Stimulated activated CD8-positive, alpha-beta memory T cell treated with anti-CD3 and anti-CD28 coated beads, Interleukin-12 subunit alpha, Interleukin-12 subunit beta, amount 100 ng/mL, for 1 hour (primary cell): ENCODE measurements around the gene PLA2G4B.

ENCODE experiments used
- DNase-seq: peaks from one replicate; pipeline ENCODE4 v3.0.0-alpha.2; 2020; ENCODE audit warnings: low read depth

PLA2G4B gene

DNA sequence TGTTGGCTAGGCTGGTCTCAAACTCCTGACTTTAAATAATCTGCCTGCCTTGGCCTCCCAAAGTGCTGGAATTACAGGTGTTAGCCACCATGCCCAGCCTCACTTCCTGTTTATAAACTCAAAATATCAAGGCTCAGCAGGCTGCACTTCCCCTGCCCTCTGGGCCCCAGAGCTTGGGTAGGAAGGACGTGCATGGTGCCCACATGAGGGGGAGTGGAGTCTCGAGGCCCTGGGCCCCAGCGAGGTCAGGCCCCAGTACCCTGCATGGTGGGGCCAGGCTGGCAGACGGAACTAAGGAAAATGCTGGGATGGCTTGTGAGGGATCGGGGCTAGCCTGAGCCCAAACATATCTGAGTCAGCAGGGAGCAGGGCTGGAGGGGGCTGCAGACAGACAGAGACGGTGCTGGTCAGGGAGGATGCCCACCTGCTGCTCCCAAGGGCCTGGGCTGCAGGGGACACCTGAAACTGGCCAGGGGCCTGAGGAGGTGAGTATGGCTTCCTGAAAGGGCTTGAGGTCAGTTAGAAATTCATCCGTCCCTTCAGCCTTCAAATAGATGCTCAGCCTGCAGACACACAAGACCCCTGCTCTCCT lies 50.1 kb downstream of the PLA2G4B start:
- no peak for DNase-seq

DNA sequence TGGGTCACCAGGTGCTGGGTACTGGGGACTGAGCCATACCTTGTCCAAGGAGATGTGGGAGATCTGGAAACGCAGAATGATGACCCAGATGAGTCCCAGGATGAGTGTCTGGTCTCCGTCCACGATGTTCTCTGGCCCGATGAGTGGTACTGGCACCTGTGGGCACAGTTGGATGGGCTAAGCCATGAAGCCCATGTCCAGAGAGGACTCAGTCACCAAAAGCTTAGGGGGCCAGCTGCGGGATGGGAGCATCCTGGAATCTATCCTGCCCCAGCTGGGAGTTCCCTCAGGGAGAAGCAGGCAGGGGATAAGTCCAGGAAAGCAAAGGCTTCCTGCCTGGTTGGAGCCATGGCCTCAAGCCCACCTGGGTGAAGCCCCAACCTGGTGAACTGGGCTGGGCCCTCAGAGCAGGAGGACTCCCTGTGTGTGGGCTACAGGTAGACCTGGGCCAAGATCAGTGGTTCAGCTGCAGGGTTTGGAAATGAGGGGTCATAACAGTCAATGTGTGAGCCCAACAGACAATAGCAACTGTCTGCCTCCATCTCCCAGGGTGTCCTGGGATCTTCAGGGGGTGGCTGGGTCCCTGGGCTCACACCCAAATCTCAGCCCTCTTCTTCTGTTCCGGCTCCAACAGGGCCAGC lies 51.5 kb downstream of the PLA2G4B start:
- DNase-seq: no peak

DNA sequence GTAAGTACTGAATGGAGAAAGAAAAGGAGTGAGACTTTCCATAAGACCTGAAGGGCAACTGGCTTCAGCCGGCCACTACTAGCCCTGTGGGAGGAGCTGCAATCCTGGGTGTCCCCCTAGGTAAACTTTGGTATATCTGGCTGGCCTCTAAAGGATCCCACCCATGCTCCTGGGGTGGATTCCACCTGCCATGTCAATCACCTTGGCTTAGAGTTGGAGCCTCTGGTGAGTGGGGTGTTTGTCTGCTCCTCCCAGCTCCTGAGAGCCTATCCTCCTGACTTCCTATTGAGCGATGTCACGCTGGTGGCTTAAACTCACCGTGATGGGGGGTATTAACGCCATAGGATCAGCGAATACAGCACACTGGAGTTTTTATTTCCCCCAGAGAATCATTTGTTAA lies 52.6 kb downstream of the PLA2G4B start:
- DNase-seq: no peak

DNA sequence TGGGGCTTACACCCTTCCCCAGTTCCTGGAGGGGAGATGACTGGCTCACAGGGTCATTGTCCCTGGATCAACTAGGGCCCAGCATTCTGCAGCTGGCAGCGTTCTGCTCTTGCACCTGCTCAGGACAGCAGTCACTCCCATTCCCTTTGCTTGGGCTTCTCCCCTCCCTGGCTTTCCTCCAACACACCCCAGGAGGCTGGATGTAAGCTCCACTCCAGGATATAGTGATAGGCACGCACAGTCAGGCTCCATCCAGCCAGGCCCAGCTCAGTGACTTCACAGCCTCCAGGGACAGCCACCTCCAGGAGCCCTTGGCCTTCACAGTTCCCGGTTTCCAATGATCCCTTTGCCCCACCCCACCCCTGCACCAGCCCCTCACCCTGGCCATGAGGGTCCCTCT lies 53.3 kb downstream of the PLA2G4B start:
- no peak for DNase-seq

DNA sequence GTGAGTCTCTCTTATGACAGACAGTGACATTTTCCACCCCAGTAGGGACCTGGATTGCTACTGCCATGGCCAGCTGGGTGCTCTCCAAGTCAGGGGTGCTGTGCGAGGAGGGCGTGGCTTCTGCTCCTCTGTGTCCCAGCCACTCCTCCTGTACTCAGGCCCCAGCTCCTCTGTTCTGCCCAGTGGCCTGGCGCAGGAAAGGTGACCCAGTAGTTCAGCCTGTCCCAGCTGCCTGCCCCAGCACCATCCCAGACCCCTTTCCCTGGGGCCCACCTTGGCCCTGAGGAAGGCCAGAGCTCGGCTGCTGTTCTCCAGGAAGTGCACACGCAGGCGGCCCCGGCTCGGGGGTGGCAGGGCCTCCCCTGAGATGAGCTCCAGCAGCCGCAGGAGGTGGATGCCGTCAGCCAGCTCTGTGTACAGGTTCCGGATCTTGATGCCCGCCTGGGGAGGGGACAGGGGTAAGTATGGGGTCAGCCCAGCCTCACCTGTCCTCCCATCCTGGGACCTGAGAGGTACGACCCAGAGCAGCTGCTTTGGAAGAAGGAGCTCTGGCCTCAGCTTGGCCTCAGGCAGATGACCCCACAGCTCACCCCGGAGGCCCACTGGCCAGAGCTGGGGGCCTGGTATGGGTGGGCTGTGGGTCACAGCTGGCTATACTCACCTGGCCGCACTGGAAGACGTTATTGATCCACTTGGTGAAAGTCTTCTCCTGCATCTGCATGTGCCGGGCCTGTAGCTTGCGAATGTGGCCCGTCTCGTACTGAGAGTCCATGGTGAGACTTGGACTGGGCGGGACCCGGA lies 54.2 kb downstream of the PLA2G4B start:
- DNase-seq: no peak

DNA sequence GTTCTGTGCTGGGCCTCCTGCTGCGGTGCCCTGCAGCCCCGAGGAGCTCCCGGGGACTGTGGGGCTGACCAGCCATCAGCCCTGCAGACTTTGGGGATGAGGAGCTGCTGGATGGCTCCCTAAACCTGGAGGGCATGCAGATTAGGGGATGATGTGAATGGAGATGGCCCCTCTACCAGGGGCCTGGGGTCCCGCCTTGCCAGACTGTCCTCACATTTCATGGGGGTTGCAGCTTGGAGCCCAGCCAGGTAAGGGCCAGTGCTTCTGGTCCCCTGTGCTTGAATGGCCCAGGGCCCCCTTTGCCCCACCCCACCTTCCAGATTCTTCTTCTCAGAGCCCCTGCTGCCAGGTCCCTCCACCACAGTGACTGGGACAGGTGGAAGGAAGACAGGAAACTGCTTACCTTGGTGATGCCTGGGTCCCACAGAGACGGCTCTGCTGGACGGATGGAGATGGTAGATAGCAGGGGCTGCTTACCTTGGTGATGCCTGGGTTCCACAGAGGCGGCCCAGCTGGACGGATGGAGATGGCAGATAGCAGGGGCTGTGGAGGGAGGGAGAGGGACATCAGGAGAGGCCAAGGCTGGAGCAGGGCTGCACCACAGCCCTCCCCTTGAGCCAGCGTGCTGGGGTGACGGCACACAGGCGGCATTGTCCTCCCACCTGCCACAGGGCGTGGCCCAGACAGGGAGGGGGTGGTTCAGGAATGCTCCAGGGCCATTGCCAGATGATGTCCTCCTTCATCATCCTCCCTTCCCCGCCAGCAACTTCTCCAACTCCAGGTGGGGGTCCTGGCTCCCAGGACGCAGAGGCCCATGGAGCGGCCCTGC lies 55.0 kb downstream of the PLA2G4B start, which contains the start of gene SPTBN5:
TSS of gene SPTBN5 (minus strand) at position 632 of the 829 bp plus-strand sequence. CDS start at position 76, 556 bp downstream.
- DNase-seq: no peak

DNA sequence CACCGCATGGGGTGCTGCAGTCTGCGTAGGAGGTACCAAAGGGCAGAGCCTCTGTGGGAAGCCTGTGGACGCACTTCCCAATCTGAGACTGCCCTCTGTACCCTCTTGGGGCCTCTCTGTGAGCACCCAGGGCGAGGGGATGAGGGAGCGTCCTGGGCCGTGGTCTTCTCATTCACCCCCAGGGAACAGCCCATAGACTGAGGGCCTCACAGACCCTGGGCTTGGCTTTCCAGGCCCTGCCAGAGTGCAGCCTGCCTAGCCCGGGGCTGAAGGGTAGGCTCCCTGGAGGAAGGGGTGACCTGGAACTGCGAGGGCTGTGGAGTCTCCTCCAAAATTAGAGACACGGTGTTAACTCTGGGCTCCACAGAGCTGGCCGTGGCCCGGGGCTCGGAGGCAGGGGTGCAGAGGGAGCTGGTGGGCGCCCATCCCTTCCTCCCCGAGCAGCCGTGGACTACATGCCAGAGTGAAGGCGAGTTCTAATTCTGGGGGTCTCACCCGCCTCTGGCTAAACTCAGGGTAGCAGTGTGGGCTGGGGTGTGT lies 55.7 kb downstream of the PLA2G4B start:
- no peak for DNase-seq

DNA sequence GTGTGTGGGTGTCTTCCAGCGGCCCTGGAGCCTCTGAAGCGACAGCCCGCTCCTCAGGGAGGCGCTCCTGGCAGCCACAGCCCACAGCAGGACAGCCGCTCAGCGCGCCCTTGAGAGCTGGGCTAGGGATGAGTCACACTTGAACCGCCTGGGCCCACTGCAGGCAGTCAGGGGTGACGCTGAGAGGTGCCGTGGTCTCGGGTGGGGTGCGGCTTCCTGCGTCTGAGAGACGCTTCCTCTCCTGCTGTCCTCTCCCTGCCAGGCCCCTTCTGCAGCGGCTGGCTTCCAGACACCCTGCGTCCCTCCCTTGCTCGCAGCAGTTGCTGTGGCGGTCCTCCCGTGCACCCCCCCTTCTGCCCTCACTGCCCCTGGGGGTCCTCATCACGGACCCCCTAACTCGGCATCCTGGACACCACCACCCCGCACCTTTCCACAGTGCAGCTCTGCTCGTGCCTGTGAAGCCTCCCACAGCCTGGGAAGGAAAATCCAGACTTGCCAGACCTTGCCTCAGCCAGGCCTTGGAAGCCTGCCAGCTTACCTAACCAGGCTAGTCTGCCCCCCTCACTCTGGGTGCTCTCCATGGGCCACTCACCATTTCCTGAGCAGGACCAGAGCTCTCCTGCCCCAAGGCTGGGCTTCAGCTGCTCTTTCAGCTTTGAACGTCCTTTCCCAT lies 56.3 kb downstream of the PLA2G4B start:
- peak; percentile 85 for DNase-seq

DNA sequence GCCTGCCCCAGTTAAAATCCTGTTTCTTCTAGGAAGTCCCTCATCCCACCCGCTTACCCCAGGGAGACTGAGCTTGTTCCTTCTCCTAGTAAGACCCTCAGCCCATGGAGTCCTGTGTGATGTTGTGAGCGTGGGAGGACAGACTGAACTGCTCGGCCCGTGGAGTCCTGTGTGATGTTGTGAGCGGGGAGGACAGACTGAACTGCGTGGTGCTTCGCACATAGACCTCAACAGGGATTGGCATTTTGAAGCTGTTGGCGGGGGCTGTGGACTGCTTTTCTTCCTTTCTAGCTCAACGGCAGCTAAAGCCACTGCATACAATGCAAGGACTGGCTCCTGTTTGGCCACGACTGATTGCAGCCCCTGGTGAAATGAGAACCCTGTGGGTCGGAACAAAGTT lies 56.8 kb downstream of the PLA2G4B start:
- no peak for DNase-seq

DNA sequence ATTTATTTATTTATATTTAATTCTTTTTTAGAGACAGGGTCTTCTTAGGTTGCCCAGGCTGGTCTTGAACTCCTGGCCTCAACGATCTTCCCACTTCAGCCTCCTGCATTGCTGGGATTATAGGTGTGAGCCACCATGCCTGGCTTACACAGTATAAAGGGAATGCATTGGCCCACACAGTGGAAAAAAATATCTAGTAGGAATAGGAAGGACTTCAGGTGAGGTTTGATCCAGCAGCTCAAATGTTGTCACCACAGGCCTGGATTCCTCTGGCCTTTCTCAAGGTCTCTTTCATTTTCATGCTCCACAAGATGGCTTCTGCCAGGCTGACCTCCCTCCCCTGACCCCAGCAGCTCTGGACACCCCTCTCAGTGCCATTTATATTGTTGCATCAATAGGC lies 57.3 kb downstream of the PLA2G4B start:
- no peak for DNase-seq

DNA sequence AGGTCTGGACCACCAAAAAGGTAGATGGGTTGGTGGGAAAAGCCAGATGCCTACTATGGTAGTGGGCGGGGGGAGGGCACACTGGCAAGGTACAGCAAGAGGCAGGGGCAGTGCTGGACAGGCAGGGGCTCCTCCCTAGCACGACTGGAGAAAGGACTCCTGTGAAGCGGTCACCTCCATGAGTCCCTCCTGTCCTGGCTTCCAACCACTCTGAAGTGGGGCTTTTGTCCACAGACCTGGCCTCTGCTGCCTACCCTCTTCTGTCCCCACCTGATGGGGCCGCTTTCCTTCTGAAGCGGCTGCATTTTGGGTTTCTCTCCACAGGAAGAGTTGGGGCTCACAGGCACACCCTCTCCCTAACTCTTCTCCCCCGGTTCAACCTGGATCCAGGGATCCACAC lies 57.9 kb downstream of the PLA2G4B start:
- DNase-seq: no peak

DNA sequence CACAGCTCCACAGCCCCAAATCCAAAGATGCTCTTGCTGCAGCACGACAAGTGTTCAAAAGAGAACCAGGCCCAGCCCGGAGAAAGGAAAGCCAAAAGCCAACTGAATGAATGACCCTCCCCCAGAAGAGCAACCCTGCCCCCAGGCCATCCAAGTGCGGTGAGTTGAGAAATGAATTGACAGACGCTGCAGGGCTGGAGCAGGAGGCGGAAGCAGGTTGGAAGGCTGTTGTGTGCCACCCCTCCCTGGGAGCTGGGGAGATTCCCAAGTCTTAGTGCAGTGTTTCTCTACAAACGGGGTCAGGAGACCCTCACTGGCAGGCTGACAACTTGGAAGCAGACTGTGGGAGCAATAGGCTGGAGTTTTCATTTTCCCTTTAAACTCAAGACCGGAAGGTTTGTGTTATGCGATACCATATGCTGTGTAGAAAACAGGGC lies 58.7 kb downstream of the PLA2G4B start:
- DNase-seq: no peak
